Measurements from ENCODE around the gene SERPINA1. TPM values are rescaled to one million over a fixed set of nuclear protein-coding genes. Genes with fewer than 3 reads are reported as not detected.
"Not testable (repeated sequence)": the region's sequence is repeated elsewhere in the genome, so short reads cannot be mapped to it uniquely, and the experiment has no call there.

The SERPINA1 gene
- total and polyA plus RNA-seq, 2 donors (not counting 1 experiment from before 2014, with no cell fraction given): 0.69 to 6.8 TPM

GRCh38 chr14:94421316-94421715 lies 32.9 kb upstream of the SERPINA1 start:
- Histone ChIP-seq H2AFZ (ENCODE audit: insufficient read depth, low read depth, low read length, poor library complexity, severe bottlenecking) (no peak overlapping the region), H3K4me1 (ENCODE audit: control insufficient read depth in 2 of 2, insufficient read depth in 2 of 2, low read length in 2 of 2) (no peaks in the 10 kb centered on the region), H3K4me2 (replicated peaks; ENCODE audit: low read depth, low read length, poor library complexity, severe bottlenecking) (no peak overlapping the region), H3K4me3 (ENCODE audit: control extremely low read depth in 1 of 5, extremely low read depth in 1 of 5, insufficient read depth in 1 of 5, low read depth in 2 of 5, low read length in 4 of 5) (no peak overlapping the region), H3K27ac (ENCODE audit: low read length in 2 of 2) (no peak overlapping the region), H3K27me3 (replicated peaks in 1 of 4; ENCODE audit: control extremely low read depth in 1 of 4, control insufficient read depth in 3 of 4, insufficient read depth in 4 of 4, low read length in 3 of 4) (peaks cover 0 to 8% (median 0%) of the 10 kb centered on the region in 4 experiments), H3K9ac (ENCODE audit: low read length) (no peak overlapping the region), H3K9me3 (ENCODE audit: control extremely low read depth in 1 of 3, control insufficient read depth in 2 of 3, insufficient read depth in 1 of 3, low read length in 2 of 3) (peaks cover 0 to 10% (median 0%) of the 10 kb centered on the region in 3 donors), H4K20me1 (ENCODE audit: control insufficient read depth, insufficient read depth, low read length, poor library complexity, severe bottlenecking) (no peaks in the 10 kb centered on the region), H3K79me2 (ENCODE audit: control insufficient read depth, insufficient read depth, low read length) (no peaks in the 10 kb centered on the region), H3K36me3 (replicated peaks in 1 of 2; ENCODE audit: control extremely low read depth in 1 of 2, control insufficient read depth in 1 of 2, extremely low read depth in 1 of 2, insufficient read depth in 2 of 2, low read length in 1 of 2) (no peaks in the 10 kb centered on the region)
- ChIA-PET CTCF (interaction anchor here (2.8 to 3.3 kb wide), 2 partner anchors 13 to 65 kb away, joined by 14 to 30 read pairs; no protein-coding TSS in a partner anchor), POLR2A (no interaction called here)
- peaks cover 3% of the 10 kb centered on the region for H3K9me3 Mint-ChIP-seq (ENCODE audit: insufficient read depth)
- TF ChIP-seq EZH2 (IDR thresholded peaks at IDR 0.05; ENCODE audit: borderline replicate concordance, insufficient read depth, low read depth, low read length, poor library complexity, severe bottlenecking): no peak
- no peak for TF ChIP-seq CTCF (IDR thresholded peaks at IDR 0.05)
- peaks cover 16% of the 10 kb centered on the region for H3K27me3 Mint-ChIP-seq
- intact Hi-C loops (cut with micrococcal nuclease): no loop called here
- WGBS (ENCODE audit: insufficient coverage): 82% methylated on average over 2 of the region's 2 CpGs
- DNase-seq (no peak), ATAC-seq (ENCODE audit: low read depth) (no peak)
- no peak overlapping the region for H3K27ac Mint-ChIP-seq
- H3K4me3 Mint-ChIP-seq: no peak overlapping the region
- H3K4me1 Mint-ChIP-seq: peaks cover 1% of the 10 kb centered on the region

- H3K4me3 ChIP-seq (ENCODE audit: control extremely low read depth in 1 of 5, extremely low read depth in 1 of 5, insufficient read depth in 1 of 5, low read depth in 2 of 5, low read length in 4 of 5); POLR2A ChIA-PET; H3K27me3 ChIP-seq (replicated peaks in 1 of 4; ENCODE audit: control extremely low read depth in 1 of 4, control insufficient read depth in 3 of 4, insufficient read depth in 4 of 4, low read length in 3 of 4); H2AFZ ChIP-seq (ENCODE audit: insufficient read depth, low read depth, low read length, poor library complexity, severe bottlenecking); H3K9ac ChIP-seq (ENCODE audit: low read length); ATAC-seq (ENCODE audit: low read depth); H3K4me3 Mint-ChIP-seq; H3K4me1 ChIP-seq (ENCODE audit: control insufficient read depth in 2 of 2, insufficient read depth in 2 of 2, low read length in 2 of 2); H3K4me1 Mint-ChIP-seq; H3K27ac ChIP-seq (ENCODE audit: low read length in 2 of 2); DNase-seq; H3K9me3 ChIP-seq (ENCODE audit: control extremely low read depth in 1 of 3, control insufficient read depth in 2 of 3, insufficient read depth in 1 of 3, low read length in 2 of 3); H3K27ac Mint-ChIP-seq; intact Hi-C loops (cut with micrococcal nuclease); H4K20me1 ChIP-seq (ENCODE audit: control insufficient read depth, insufficient read depth, low read length, poor library complexity, severe bottlenecking); H3K4me2 ChIP-seq (replicated peaks; ENCODE audit: low read depth, low read length, poor library complexity, severe bottlenecking); H3K36me3 ChIP-seq (replicated peaks in 1 of 2; ENCODE audit: control extremely low read depth in 1 of 2, control insufficient read depth in 1 of 2, extremely low read depth in 1 of 2, insufficient read depth in 2 of 2, low read length in 1 of 2); H3K9me3 Mint-ChIP-seq (ENCODE audit: insufficient read depth); H3K79me2 ChIP-seq (ENCODE audit: control insufficient read depth, insufficient read depth, low read length): not testable (repeated sequence)
- CTCF ChIA-PET: interaction anchor here (0.7 kb wide), 1 partner anchor 27 kb away, joined by 3 read pairs; no protein-coding TSS in a partner anchor
- WGBS (ENCODE audit: insufficient coverage): 80% methylated on average over 1 of the region's 3 CpGs
- peaks cover 15% of the 10 kb centered on the region for H3K27me3 Mint-ChIP-seq
Observed at GRCh38 chr14:94417497-94418205, 29.2 kb upstream of the SERPINA1 start.

Measured in B cell (primary cell).